K562 (cell line): ENCODE measurements around the gene TEX9. TPM values are rescaled to one million over a fixed set of nuclear protein-coding genes. Genes with fewer than 3 reads are reported as not detected.

ENCODE experiments used
- ATAC-seq: fragments of 200-7000 bp; cut with Tn5 transposase; 3 replicates; pipeline ENCODE4 v1.9.1; 2020; ENCODE audit warnings: moderate library complexity
- BruUV-seq: library from RNA; stranded (reverse); fragments of 400-500 nt; replicated peaks from 2 replicates; lab custom pipeline; 2021; lab: Mats Ljungman, UMichigan
- CTCF ChIA-PET: fragments of 300-600 bp; formaldehyde crosslinking; extraction: SDS; loops from one replicate; lab custom pipeline; 2021; ENCODE audit warnings: low intra/inter-chr PET ratio; lab: Yijun Ruan, JAX
- POLR2A ChIA-PET: fragments of 300-600, 350-650 bp; sonication (Branson Sonifier 250); formaldehyde crosslinking; extraction: SDS; loops from one replicate; lab custom pipeline; 2021; ENCODE audit warnings: antibody characterized with exemption, inconsistent platforms; lab: Yijun Ruan, JAX
- DNase-seq, 4 experiments: peaks; one replicate each; pipeline versions ENCODE4 v3.0.0 to v3.0.0-alpha.2; 2011 to 2018; ENCODE audit warnings: low spot score in 3 of 4, mixed read lengths in 3 of 4; ENCODE audit errors: extremely low read depth in 1 of 4
- FAIRE-seq: peaks from 2 replicates; lab custom pipeline; 2011; peaks lifted over from hg19 to GRCh38; lab: Jason Lieb, UNC
- H2AFZ ChIP-seq: 2 replicates; pipeline ENCODE4 v1.6.0; 2011; ENCODE audit warnings: low read depth, low read length, control low read depth, inconsistent platforms
- H3K27ac ChIP-seq: fragments of 200-600 bp; 3 replicates; pipeline ENCODE4 v1.8.0; 2011; ENCODE audit warnings: low read depth, mild to moderate bottlenecking, control low read depth, inconsistent platforms, low read length, moderate library complexity, mixed read lengths; ENCODE audit errors: extremely low read depth
- H3K27me3 ChIP-seq, 2 experiments: fragments of 300-600 bp in 1 of 2; 2 replicates in 1 of 2; 3 replicates in 1 of 2; pipeline versions ENCODE4 v1.6.0 to v1.8.0; 2011; ENCODE audit warnings: inconsistent platforms in 2 of 2, low read length in 2 of 2, mild to moderate bottlenecking in 1 of 2, mixed read lengths in 1 of 2, moderate library complexity in 1 of 2; ENCODE audit not compliant: control insufficient read depth in 2 of 2, insufficient read depth in 2 of 2
- H3K36me3 ChIP-seq: fragments of 300-600 bp; 3 replicates; pipeline ENCODE4 v1.8.0; 2011; ENCODE audit warnings: mild to moderate bottlenecking, low read length, inconsistent platforms; ENCODE audit not compliant: control insufficient read depth, insufficient read depth
- H3K4me1 ChIP-seq, 2 experiments: fragments of 200-600 bp in 1 of 2; replicated peaks in 1 of 2; 2 replicates in 1 of 2; 3 replicates in 1 of 2; pipeline versions ENCODE4 v1.5.1 to v1.8.0; 2011; ENCODE audit warnings: inconsistent platforms in 2 of 2, low read length in 2 of 2, mild to moderate bottlenecking in 1 of 2, mixed read lengths in 1 of 2, moderate library complexity in 1 of 2; ENCODE audit not compliant: control insufficient read depth in 2 of 2, insufficient read depth in 2 of 2
- H3K4me2 ChIP-seq: 2 replicates; pipeline ENCODE4 v1.6.1; 2011; ENCODE audit warnings: low read length, control low read depth, inconsistent platforms, mixed read lengths; ENCODE audit not compliant: insufficient read depth
- H3K4me3 ChIP-seq: fragments of 200-600 bp; sonication (generic), shearing (Covaris generic); 2 replicates; pipeline ENCODE4 v1.5.1; 2016; ENCODE audit warnings: control low read depth, inconsistent platforms
- H3K79me2 ChIP-seq: fragments of 200-600 bp; 3 replicates; pipeline ENCODE4 v1.8.0; 2011; ENCODE audit warnings: low read length, inconsistent platforms; ENCODE audit not compliant: control insufficient read depth, insufficient read depth
- H3K9ac ChIP-seq, 2 experiments: 2 replicates each; pipeline versions ENCODE4 v1.6.0 to v1.6.1; 2011; ENCODE audit warnings: low read depth in 2 of 2, low read length in 2 of 2, control low read depth in 1 of 2, inconsistent platforms in 1 of 2, mild to moderate bottlenecking in 1 of 2, mixed read lengths in 1 of 2; ENCODE audit not compliant: insufficient read depth in 1 of 2
- H3K9me1 ChIP-seq: one replicate; pipeline ENCODE4 v1.6.0; 2011; ENCODE audit warnings: inconsistent platforms, mild to moderate bottlenecking, low read length, moderate library complexity; ENCODE audit not compliant: control insufficient read depth, insufficient read depth
- H3K9me3 ChIP-seq: replicated peaks from 2 replicates; pipeline ENCODE4 v1.5.1; 2011; ENCODE audit warnings: low read depth, low read length, inconsistent platforms; ENCODE audit not compliant: control insufficient read depth, insufficient read depth
- H4K20me1 ChIP-seq: replicated peaks from 2 replicates; pipeline ENCODE4 v1.6.1; 2011; ENCODE audit warnings: low read length, inconsistent platforms, mixed read lengths; ENCODE audit not compliant: control insufficient read depth, insufficient read depth
- CEBPB ChIP-seq: fragments of 450-650 bp; IDR thresholded peaks from 2 replicates; pipeline ENCODE4 v1.6.1; 2016; ENCODE audit warnings: missing genetic modification characterization, missing compliant biosample characterization
- CEBPG ChIP-seq, 3 experiments: fragments of 200-800 bp in 1 of 3; sonication (Bioruptor generic) in 1 of 3; sonication (generic) in 1 of 3; formaldehyde crosslinking in 1 of 3; IDR thresholded peaks in 2 of 3; conservative IDR thresholded peaks in 1 of 3; 2 replicates each; pipeline versions ENCODE4 v1.6.1 to v1.8.0; 2016 to 2022; ENCODE audit warnings: missing compliant biosample characterization in 2 of 3, missing genetic modification characterization in 2 of 3, mild to moderate bottlenecking in 1 of 3, missing genetic modification reagents in 1 of 3
- PKNOX1 ChIP-seq: fragments of 450-650 bp; IDR thresholded peaks from 2 replicates; pipeline ENCODE4 v1.6.1; 2016
- RREB1 ChIP-seq: fragments of 250-450 bp; sonication (Bioruptor Pico); IDR thresholded peaks from 2 replicates; pipeline ENCODE4 v1.4.0; 2020
- in situ Hi-C: fragments of 300-500 bp; cut with MboI; formaldehyde crosslinking; loops from 4 replicates; pipeline ENCODE4 v1.15.0; 2018; ENCODE audit warnings: inconsistent platforms, mixed read lengths
- intact Hi-C: fragments of 100-400 bp; cut with micrococcal nuclease; formaldehyde crosslinking; loops from 2 replicates; pipeline ENCODE4 v1.14.2; 2022
- polyA plus RNA-seq, 8 experiments: library from polyadenylated mRNA; depleted of rRNA in 4 of 8; stranded (reverse) in 5 of 8; unstranded in 3 of 8; fragments of >200 nt; fragmentation: Nextera tagmentation in 2 of 8; fragmentation: Illumina TruSeq in 1 of 8; extraction: Ambion mirVana in 2 of 8; extraction: Trizol in 1 of 8; gene quantifications; 2 replicates each; pipeline versions ENCODE4 v1.2.1 to v1.2.3, GENCODE V29; 2011 to 2014; ENCODE audit warnings: inconsistent platforms in 1 of 8, missing spikeins in 1 of 8
- total RNA-seq, 7 experiments: library from RNA; depleted of rRNA in 6 of 7; stranded (reverse); fragments of >200 nt in 6 of 7; fragmentation: Illumina TruSeq in 2 of 7; extraction: Trizol in 2 of 7; gene quantifications; 2 replicates each; pipeline versions ENCODE4 v1.2.1 to v1.2.3, GENCODE V29; 2011 to 2021; ENCODE audit warnings: low replicate concordance in 1 of 7

TEX9 gene
- total and polyA plus RNA-seq, 9 of the 15 experiments (the other 6 are each of a cell fraction or from before 2014, with no cell fraction given) = 0.93 to 3.6 (median 2.4) TPM

- no peak for ATAC-seq
- Histone ChIP-seq H3K36me3 (no peaks in the 10 kb centered on the region), H2AFZ (no peak overlapping the region), H3K4me1 (no peaks in the 10 kb centered on the region), H3K9me1 (no peaks in the 10 kb centered on the region), H3K27me3 (no peaks in the 10 kb centered on the region), H4K20me1 (no peaks in the 10 kb centered on the region), H3K9ac (no peak overlapping the region), H3K4me2 (no peak overlapping the region), H3K27ac (no peak overlapping the region), H3K4me3 (no peak overlapping the region), H3K79me2 (no peaks in the 10 kb centered on the region), H3K9me3 (no peaks in the 10 kb centered on the region)
- no peak for FAIRE-seq
- intact Hi-C loops (no loop called here), in situ Hi-C loops (no loop called here)
- no TSS peak for BruUV-seq
- DNase-seq = no peak
- ChIA-PET POLR2A (no interaction called here), CTCF (no interaction called here)
- no peak for TF ChIP-seq PKNOX1
- TF ChIP-seq RREB1 (CRISPR knock-in tag) = no peak
- TF ChIP-seq CEBPB (tag) = peak; percentile 84
- TF ChIP-seq CEBPG (CRISPR knock-in tag; IDR thresholded peaks at IDR 0.05) = no peak
- peak; percentile 55 to 75; a peak in 3 of 4 replicates for TF ChIP-seq CEBPG (tag; conservative IDR thresholded peaks at IDR 0.05 in 1 of 2, IDR thresholded peaks at IDR 0.05 in 1 of 2)
Measured at GRCh38 chr15:56353740-56354139, 11.5 kb upstream of the TEX9 start.
